K562 (cell line): Measurements from ENCODE around the gene KIFC3. TPM values are rescaled to one million over a fixed set of nuclear protein-coding genes. Genes with fewer than 3 reads are reported as not detected.
A peak's percentile ranks its signal among the peaks of the same experiment; 100 is the strongest.

Source experiments
- FOS ChIP-seq: IDR thresholded peaks from 3 replicates; pipeline ENCODE4 v1.6.1; 2011; ENCODE audit not compliant: insufficient read length; ENCODE audit errors: extremely low read depth
- FOXP1 ChIP-seq: sonication (generic); formaldehyde crosslinking; IDR thresholded peaks from 2 replicates; pipeline ENCODE4 v1.8.0; 2022; ENCODE audit warnings: mild to moderate bottlenecking, missing genetic modification reagents
- KDM1A ChIP-seq, 2 experiments: fragments of 450-650 bp; IDR thresholded peaks; 2 replicates each; pipeline ENCODE4 v1.6.1; 2016; ENCODE audit warnings: mild to moderate bottlenecking in 2 of 2
- L3MBTL2 ChIP-seq: fragments of 450-650 bp; IDR thresholded peaks from 2 replicates; pipeline ENCODE4 v1.6.1; 2016; ENCODE audit warnings: mild to moderate bottlenecking, moderate library complexity
- MECOM ChIP-seq: fragments of 250-450 bp; sonication (Bioruptor Pico); IDR thresholded peaks from 2 replicates; pipeline ENCODE4 v1.8.0; 2022; ENCODE audit warnings: inconsistent platforms
- MTA3 ChIP-seq: fragments of 450-650 bp; formaldehyde crosslinking; IDR thresholded peaks from 2 replicates; pipeline ENCODE4 v1.6.1; 2017; ENCODE audit warnings: mild to moderate bottlenecking, borderline replicate concordance
- NKRF ChIP-seq: fragments of 450-650 bp; IDR thresholded peaks from 2 replicates; pipeline ENCODE4 v1.6.1; 2016; ENCODE audit warnings: borderline replicate concordance
- NR2C1 ChIP-seq, 2 experiments: fragments of 450-650 bp; IDR thresholded peaks; 2 replicates each; pipeline ENCODE4 v1.6.1; 2017; ENCODE audit warnings: mild to moderate bottlenecking in 2 of 2, antibody characterized with exemption in 1 of 2, inconsistent platforms in 1 of 2, missing compliant biosample characterization in 1 of 2, missing genetic modification characterization in 1 of 2
- POLR2A ChIP-seq: fragments of 450-650 bp; conservative IDR thresholded peaks from 2 replicates; pipeline ENCODE4 v1.6.1; 2016
- PREB ChIP-seq: sonication (generic); formaldehyde crosslinking; IDR thresholded peaks from 2 replicates; pipeline ENCODE4 v1.8.1; 2023; ENCODE audit warnings: mild to moderate bottlenecking, missing genetic modification reagents
- RBFOX2 ChIP-seq: fragments of 200-400 bp; formaldehyde crosslinking; IDR thresholded peaks from 2 replicates; pipeline ENCODE4 v1.6.1; 2017; ENCODE audit warnings: low read depth, mild to moderate bottlenecking, low read length, moderate library complexity
- SMAD4 ChIP-seq: fragments of 250-450 bp; sonication (Bioruptor Pico); conservative IDR thresholded peaks from 2 replicates; pipeline ENCODE4 v1.8.0; 2021; ENCODE audit warnings: inconsistent platforms, mild to moderate bottlenecking, moderate library complexity
- SNRNP70 ChIP-seq: fragments of 200-400 bp; formaldehyde crosslinking; optimal IDR thresholded peaks from 2 replicates; pipeline ENCODE3; 2017; ENCODE audit warnings: low read depth, low read length
- TEAD2 ChIP-seq: fragments of 450-650 bp; IDR thresholded peaks from 2 replicates; pipeline ENCODE4 v1.6.1; 2016; ENCODE audit warnings: missing genetic modification characterization, control low read depth, missing compliant biosample characterization
- ZNF354B ChIP-seq: fragments of 250-450 bp; sonication (Bioruptor Pico); IDR thresholded peaks from 2 replicates; pipeline ENCODE4 v1.4.0; 2020
- ZNF57 ChIP-seq: fragments of 450-650 bp; formaldehyde crosslinking; IDR thresholded peaks from 2 replicates; pipeline ENCODE4 v1.4.0; 2020; ENCODE audit warnings: mild to moderate bottlenecking, moderate library complexity
- ZNF592 ChIP-seq: fragments of 450-650 bp; IDR thresholded peaks from 2 replicates; pipeline ENCODE4 v1.6.1; 2017; ENCODE audit warnings: antibody characterized with exemption, mild to moderate bottlenecking
- polyA plus RNA-seq, 8 experiments: library from polyadenylated mRNA; depleted of rRNA in 4 of 8; stranded (reverse) in 5 of 8; unstranded in 3 of 8; fragments of >200 nt; fragmentation: Nextera tagmentation in 2 of 8; fragmentation: Illumina TruSeq in 1 of 8; extraction: Ambion mirVana in 2 of 8; extraction: Trizol in 1 of 8; gene quantifications; 2 replicates each; pipeline versions ENCODE4 v1.2.1 to v1.2.3, GENCODE V29; 2011 to 2014; ENCODE audit warnings: inconsistent platforms in 1 of 8, missing spikeins in 1 of 8
- total RNA-seq, 7 experiments: library from RNA; depleted of rRNA in 6 of 7; stranded (reverse); fragments of >200 nt in 6 of 7; fragmentation: Illumina TruSeq in 2 of 7; extraction: Trizol in 2 of 7; gene quantifications; 2 replicates each; pipeline versions ENCODE4 v1.2.1 to v1.2.3, GENCODE V29; 2011 to 2021; ENCODE audit warnings: low replicate concordance in 1 of 7
- TF ChIP-seq, protein P1 (sequence below): fragments of 450-650 bp; IDR thresholded peaks from 2 replicates; pipeline ENCODE4 v1.6.1; 2016; ENCODE audit warnings: antibody characterized with exemption

Gene KIFC3
- total and polyA plus RNA-seq, 9 of the 15 experiments (the other 6 are each of a cell fraction or from before 2014, with no cell fraction given): 0.23 to 105 (median 26.2) TPM

- TF ChIP-seq RBFOX2: peak; percentile 75
- no peak for TF ChIP-seq ZNF354B
- TF ChIP-seq POLR2A: peak; percentile 82
- TF ChIP-seq PREB (CRISPR knock-in tag): no peak
- TF ChIP-seq SMAD4 (CRISPR knock-in tag): peak; percentile 87
- peak; percentile 84 for TF ChIP-seq L3MBTL2
- peak; percentile 69 for TF ChIP-seq MTA3
- TF ChIP-seq NR2C1 (IDR thresholded peaks at IDR 0.05): no peak
- TF ChIP-seq NR2C1 (tag; IDR thresholded peaks at IDR 0.05): 0 out of 2 replicates have a peak, but pooled peaks have one; percentile 14
- TF ChIP-seq FOS: peak; percentile 36
- TF ChIP-seq, protein P1, sequence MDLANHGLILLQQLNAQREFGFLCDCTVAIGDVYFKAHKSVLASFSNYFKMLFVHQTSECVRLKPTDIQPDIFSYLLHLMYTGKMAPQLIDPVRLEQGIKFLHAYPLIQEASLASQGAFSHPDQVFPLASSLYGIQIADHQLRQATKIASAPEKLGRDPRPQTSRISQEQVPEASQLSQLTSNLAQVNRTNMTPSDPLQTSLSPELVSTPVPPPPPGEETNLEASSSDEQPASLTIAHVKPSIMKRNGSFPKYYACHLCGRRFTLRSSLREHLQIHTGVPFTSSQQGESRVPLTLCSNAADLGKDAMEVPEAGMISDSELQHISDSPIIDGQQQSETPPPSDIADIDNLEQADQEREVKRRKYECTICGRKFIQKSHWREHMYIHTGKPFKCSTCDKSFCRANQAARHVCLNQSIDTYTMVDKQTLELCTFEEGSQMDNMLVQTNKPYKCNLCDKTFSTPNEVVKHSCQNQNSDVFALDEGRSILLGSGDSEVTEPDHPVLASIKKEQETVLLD: peak; percentile 60
- TF ChIP-seq TEAD2: no peak
- TF ChIP-seq FOXP1 (CRISPR knock-in tag): peak; percentile 97
- TF ChIP-seq ZNF57 (CRISPR knock-in tag): no peak
- 0 out of 2 replicates have a peak, but pooled peaks have one; percentile 51 for TF ChIP-seq MECOM (CRISPR knock-in tag)
- peak; percentile 86 to 89 for TF ChIP-seq KDM1A (IDR thresholded peaks at IDR 0.05)
- TF ChIP-seq NKRF: 0 out of 2 replicates have a peak, but pooled peaks have one; percentile 6
- TF ChIP-seq SNRNP70: no peak
- peak; percentile 87 for TF ChIP-seq ZNF592
Observed at GRCh38 chr16:57810197-57811031, 8.1 kb upstream of the KIFC3 start (continued).
